ENCODE measurements around the gene CD99. TPM values are rescaled to one million over a fixed set of nuclear protein-coding genes. Genes with fewer than 3 reads are reported as not detected.
"Not testable (repeated sequence)": the region's sequence is repeated elsewhere in the genome, so short reads cannot be mapped to it uniquely, and the experiment has no call there.

CD99 gene
- total RNA-seq, 1 experiment from 2014 or later, result 88.6 TPM

DNA sequence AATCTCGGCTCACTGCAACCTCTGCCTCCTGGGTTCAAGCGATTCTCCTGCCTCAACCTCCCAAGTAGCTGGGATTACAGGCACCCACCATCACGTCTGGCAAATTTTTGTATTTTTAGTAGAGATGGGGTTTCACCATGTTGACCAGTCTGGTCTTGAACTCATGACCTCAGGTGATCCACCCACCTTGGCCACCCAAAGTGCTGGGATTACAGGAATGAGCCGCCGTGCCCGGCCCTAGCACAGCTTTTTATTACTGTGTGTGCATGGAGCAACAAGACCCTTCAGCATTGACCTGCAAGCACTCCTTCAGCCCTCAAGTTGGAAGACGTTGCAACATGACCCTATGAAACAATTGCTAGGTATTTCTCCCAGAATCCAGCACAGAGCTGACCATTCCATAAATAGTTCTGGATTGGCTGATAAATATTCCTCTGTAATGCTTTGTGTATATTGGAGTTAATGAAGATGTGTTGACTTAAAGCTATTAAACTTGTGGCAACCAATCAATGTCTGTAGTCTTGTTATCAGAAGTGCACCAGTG, 15.4 kb upstream of the CD99 start:
- DNase-seq (ENCODE audit: low read depth), result not testable (repeated sequence)

DNA sequence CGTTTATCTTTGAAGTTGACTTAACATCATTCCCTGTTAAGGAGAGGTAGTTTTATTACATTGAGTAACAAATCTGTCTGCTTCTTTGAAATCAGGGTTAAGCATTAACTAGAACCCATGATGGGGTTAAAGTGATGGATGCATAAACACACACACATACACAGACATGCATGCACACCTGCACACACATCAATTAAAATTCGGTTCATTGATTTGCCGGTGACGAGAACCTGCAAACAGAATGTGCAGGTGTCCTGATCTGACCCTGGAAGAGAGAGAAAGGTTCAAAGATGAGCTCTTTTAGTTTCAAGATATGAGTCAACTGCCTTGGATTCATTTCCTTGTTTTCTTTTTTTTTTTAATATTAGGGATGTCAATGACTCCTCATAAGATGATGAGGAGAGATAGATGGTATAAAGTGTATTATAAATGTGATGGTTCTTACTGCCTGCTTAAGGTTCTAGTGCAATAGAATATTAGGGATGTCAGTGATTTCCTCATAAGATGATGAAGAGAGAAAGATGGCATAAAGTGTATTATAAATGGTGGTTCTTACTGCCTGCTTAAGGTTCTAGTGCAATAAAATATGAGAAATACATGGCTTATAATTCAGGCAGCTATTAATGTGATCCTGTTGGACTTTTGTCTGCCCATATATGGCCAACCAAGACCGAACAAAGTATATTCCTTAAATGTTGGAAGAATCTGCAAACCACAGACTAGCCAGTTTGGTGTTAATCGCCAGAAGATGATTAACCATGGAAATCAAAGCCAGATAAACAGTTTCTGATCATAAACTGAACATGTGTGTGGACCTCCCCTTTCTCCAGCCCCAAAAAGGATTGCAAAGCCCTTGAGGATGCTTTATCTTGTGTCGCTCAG, 14.1 kb upstream of the CD99 start:
- DNase-seq (ENCODE audit: low read depth), result no peak

DNA sequence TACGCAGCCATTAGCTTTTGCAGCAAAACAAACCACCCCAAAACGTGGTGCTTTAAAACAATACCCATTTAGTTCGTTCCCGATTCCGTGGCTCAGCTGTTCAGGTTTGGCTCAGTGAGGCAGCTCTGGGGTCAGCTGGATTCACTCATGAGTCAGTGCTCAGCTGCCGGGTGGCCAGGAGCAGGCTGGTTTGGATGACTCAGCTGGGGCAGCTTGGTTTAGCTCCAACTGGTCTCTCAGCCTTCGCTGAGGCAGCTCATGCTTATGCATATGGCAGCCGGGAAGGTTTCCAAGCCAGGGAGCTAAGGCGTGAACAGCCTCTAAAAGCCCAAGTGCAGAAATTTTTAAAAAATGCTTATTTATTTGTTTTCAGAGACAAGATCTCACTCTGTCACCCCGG, 13.3 kb upstream of the CD99 start:
- peak; percentile 90 for DNase-seq (ENCODE audit: low read depth)

DNA sequence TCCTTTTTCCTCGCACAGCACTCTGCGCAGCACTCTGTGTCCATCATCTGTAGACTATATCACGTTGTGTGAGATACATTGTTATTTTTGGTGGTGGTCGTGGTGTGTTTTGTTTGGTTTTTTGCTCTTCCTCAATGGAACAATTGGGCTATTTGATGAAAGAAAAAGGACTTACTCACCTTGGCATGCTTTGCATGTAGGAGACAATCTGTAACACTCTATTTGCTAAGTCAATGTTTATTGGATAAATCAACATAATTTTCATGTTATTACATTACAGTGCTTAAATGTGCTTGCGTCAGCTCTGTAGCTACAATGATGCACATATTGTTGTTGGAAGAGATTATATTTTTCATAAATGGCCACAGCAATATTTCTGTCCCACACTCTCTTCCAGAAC, 12.5 kb upstream of the CD99 start:
- no peak for DNase-seq (ENCODE audit: low read depth)

- DNase-seq (ENCODE audit: low read depth), result no peak
These were observed 11.3 kb upstream of the CD99 start for GRCh38 chrX:2679534-2680485.

DNA sequence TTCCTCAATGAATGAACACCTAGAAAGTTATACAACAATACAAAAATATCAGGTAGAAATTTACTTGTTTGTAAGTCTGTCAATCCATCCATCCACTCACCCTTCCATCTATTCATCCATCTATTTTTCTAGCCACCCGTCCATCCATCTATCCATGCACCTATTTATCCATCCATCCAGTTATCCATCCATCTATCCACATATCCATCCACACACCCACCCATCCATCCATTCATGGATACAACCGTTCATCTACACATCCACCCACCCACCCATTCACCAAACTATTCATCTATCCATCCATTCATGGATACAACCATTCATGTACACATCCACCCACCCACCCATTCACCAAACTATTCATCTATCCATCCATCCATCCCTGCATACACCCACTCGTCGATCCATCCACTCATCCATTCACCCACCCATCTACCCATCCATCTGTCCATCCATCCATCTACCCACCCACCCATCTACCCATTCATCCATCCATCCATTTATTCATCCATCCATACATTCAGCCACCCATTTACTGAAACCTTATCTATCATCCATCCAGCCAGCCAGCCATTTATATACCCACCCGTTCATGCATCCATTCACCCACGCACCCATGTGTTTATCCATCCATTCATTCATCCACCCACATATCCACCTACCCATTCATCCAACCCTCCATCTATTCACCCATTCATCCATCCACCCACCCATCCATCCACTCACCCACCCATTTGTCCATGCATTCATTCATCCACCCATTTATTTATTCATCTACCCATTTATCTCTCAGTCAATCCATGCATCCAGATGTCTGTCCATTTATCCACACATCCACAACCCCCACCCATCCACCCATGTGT, 10.4 kb upstream of the CD99 start:
- no peak for DNase-seq (ENCODE audit: low read depth)

DNA sequence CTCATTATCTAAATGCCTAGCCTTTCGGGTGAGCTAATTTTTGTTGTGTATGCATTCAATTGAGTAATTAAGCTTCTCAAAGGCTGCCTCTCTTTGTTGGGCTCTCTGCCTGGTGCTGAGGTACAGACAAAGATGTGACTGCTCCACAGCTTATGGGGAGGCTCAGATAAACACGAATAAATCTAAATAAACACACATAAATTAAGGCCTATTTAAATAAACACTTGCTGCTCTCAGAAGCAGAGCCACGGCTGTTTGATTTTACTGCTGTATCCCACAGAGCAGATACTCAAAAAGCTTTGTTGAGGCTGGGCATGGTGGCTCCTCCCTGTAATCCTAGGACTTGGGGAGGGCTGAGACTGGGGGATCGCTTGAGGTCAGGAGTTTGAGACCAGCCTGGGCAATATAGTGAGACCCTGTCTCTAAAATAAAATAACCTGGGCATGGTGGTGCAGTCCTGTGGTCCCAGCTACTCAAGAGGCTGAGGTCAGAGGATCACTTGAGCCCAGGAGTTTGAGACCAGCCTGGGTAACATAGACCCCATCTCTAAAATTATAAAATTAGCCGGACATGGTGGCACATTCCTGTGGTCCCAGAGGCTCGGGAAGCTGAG, 8.4 kb upstream of the CD99 start:
- no peak for DNase-seq (ENCODE audit: low read depth)

- no peak for DNase-seq (ENCODE audit: low read depth)
These were observed 6.8 kb upstream of the CD99 start for GRCh38 chrX:2684256-2684655.

DNA sequence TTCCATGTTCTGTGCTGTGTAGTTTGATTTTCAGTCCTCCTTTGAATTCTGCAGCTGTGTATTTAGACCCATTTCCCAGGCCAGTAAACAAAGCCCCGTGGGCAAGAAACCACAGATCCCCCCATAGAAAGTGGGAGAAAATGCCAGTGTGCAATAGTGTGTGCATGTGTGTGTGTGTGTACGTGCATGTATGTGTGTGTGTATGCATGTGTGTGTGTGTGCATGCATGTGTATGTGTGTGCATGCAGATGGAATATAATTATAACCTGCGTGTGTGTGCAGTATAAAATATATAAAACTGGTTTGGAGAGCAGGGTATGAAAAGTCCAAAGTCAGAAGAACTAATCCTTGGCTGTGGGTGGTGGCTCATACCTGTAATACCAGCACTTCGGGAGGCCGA, 5.2 kb upstream of the CD99 start:
- no peak for DNase-seq (ENCODE audit: low read depth)

DNA sequence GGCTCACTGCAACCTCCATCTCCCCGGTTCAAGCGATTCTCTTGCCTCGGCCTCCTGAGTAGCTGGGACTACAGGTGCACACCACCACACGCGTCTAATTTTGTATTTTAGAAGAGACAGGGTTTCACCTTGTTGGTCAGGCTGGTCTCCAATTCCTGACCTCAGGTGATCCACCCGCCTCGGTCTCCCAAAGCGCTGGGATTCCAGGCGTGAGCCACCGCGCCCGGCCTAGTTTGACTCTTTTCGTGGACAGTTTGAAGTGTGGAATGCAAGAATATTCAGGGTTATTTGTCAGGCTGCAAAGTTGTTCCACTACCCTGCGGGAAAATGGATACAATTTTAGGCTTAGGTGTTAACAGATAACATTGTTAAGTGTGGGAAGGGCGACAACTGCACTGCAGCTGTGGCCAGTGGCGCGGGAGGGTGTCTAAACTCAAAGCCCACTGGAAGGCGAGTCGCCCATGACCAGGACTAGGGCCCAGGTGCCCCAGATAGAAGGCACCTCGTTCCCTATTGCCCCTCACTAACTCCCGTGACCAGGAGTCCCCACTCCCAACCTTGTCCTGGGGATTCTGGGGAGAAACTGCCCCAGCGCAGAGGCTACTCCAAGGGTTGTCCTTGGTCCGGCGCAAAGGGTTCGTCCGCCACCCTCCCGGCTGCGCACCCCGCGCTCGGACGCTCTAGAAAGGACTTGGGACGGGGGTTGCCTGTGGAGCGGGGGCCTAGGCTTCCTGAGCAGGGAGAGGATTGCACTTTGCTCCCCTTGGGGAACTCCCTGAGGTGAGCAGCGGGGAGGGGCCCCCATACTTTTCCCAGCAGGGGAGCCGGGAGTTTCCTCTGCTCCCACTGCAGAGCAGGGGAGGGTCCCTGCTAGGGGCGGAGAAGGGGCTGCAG, 1.1 kb upstream of the CD99 start:
- no peak for DNase-seq (ENCODE audit: low read depth)

- peak; percentile 22 for DNase-seq (ENCODE audit: low read depth)
These were observed 587 bp downstream of the CD99 start for GRCh38 chrX:2691543-2692220.

DNA sequence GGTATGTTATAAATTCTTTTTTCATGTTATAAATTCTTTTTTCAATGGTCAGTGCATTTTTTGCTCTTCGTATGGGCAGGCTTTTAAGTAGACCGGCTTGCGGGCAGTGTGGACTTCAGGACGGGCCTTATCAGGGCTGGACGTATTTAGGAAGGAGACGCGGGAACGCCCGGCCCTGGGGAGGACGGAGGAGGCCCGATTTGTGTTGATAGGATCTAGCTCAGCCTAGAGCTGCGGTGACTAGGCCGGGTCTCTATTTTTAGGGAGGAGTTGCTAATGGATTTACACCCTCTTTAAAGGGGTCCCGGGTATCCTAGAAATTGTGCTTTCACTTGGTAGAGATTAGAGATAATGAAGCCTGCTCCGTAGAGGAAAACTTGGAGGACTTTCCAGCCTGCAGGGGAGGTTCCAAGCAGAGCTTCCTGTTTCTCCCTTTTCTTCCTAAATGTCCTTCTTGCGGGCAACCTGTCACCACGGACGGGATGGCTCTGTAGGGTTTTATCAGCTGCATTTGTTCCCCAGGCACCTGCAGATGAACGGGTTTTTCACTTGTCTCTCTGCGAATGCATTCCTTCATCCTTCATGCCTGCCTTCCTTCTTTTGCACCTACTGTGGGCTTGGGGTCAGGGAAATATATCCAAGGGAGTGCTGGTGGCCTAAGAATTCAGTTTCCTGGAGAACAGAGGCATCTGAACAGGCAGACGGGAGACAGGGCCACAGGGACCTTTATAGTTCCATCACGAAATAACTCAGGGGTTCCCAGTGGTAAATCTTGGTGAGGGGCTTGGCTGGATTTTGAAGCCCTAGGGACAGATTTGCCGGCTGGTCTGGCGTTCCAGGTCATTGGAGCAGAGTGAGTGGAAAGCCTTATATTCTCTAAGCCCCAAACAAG, 1.4 kb downstream of the CD99 start:
- peak; percentile 19 for DNase-seq (ENCODE audit: low read depth)

DNA sequence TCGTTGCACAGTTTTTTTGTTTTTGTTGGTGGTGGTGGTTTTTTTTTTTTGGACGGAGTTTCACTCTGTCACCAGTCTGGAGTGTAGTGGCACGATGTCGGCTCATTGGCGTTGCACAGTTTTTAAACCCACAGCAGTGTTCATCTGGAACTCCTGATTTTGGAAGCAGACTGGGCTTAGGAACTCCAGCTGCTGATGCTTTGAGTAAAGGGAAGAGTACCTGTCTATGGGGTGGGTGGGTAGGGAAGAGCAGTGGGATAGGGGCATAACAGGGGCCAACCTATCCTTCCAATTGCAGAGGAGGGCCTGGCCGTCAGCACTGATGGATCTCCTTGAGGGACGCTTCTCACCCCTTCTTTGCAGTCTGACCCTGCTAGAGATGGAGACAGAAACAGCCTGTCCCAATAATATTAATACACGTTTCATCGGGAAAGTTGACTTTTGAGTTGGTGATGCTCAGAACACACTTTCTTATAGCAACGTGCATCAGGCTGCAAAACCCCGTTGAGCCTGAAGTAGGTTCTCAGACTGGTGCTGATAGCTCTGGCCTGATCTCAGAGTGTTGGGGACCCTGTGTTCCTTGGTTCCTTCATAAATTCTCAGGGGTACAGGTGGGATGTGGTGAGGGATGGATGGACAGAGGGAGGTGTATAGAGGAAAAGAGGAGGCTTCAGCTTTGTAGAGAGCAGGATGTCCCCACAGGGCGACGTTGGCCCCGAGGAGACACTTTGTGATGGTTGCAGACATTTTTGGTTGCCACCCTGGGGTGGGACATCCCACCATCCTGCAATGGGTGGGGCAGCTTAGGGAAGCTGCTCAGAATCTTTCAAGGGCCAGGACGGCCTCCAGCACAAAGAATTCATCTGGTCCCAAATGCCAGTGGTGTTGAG, 2.3 kb downstream of the CD99 start:
- no peak for DNase-seq (ENCODE audit: low read depth)

GRCh38 chrX:2694914-2695267, 3.8 kb downstream of the CD99 start:
- no peak for DNase-seq (ENCODE audit: low read depth)

DNA sequence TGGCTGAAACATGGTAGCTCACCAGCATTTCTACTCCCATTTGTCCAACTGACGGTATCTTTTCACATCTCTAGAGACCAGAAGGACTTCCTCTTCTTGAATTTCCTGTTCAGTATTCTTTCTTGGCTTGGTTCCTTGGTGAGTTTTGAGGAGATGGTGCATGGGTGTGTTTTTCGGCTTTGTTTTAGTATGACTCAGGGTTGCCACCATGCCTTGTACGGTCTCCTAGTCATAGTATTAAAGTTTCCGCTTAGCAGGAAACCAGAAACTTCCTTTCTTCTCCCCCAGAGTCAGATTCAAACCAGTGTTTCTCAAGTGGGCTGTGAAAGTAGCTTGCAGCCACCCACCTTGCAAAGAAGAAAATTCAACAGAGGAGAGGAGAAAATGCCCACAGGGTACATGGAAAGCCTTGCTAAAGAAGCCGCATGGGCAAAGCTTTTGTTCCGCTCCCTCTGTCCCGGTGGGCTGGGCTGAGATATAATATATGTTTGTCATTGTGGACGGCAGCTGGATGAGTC, 5.7 kb downstream of the CD99 start:
- peak; percentile 79 for DNase-seq (ENCODE audit: low read depth)

- DNase-seq (ENCODE audit: low read depth), result no peak
These were observed 6.2 kb downstream of the CD99 start for GRCh38 chrX:2697306-2697705.

GRCh38 chrX:2697741-2698299, 6.7 kb downstream of the CD99 start:
- DNase-seq (ENCODE audit: low read depth), result no peak

All from Daoy (cell line).